ENCODE measurements around the gene GSC.
"Not testable (repeated sequence)": the region's sequence is repeated elsewhere in the genome, so short reads cannot be mapped to it uniquely, and the experiment has no call there.

Gene GSC

DNA sequence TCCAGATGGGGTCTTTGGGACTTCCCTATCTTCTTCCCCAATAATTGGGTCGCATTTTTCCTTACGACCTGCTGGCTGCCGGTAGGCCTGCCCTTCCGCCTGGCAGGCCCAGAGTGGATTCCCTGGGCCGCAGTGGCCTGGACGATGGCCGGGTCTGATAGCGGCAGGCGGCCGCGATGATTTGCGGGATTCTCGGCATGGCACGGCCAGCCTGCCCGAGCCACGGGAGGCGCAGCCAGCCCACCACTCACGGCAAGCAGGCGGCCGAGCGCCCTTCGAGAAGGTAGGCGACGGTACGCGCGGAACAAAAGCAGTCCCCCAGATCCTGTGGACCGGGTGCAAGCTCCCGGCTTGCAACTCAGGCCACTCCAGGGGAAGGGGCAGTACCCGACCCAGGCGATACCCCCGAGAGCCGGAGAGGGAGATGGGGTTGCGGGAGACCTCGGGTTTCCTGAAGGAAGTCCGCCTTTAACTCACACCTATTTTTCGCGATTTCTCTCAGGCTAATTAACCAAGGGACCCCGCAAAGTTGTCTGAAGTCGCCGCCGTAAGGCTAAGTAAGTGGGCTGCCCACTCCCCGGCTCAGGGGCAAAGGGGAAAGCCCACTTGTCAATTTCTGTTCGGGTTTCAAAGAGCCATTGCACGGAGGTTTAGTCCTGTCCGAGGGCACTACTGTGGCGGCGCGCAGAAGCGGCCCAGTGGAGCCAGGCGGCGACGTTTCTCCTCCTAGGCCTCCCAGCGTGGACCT, 1.4 kb upstream of the GSC start:
- no peak for DNase-seq

DNA sequence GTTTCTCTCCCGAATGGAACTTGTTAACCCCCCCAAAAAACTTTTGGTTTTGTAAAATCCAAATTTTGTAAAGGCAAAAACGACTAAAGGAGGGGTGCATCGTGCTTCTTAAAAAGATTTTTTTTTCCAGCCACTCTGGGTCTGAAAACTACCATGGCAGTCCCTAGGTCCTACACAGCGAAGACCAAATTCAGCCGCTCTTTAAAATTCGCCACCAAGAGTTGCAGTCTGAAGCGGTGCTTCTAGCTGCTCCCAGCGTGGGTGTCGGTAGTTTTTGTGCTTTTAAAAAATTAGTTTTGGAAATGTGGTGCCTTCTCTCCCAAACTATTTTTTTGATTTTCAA, 873 bp upstream of the GSC start:
- no peak for DNase-seq

DNA sequence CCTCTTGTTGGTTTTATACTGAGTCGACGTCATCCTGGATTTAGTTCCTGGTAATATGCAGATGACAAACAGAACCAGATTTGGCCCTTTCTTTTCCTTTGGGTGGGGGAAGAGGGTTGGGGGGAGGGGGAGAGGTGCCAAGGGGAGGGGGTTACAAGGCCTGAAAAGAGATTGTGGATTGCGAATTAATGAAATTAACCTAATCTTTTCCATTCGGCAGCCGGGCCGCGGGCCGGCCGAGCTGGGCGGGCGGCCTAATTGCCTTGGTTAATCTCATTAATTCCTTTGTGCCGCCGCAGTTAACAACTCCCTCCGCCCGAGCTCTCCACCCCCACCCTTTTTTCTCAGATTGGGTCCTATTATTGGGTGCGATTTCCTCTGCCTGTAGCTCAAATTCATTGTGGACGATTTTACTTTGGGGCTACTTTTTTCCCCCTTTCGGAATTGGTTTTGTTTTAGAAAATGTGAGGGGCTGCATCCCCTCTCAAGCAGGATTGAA, 387 bp upstream of the GSC start:
- no peak for DNase-seq

DNA sequence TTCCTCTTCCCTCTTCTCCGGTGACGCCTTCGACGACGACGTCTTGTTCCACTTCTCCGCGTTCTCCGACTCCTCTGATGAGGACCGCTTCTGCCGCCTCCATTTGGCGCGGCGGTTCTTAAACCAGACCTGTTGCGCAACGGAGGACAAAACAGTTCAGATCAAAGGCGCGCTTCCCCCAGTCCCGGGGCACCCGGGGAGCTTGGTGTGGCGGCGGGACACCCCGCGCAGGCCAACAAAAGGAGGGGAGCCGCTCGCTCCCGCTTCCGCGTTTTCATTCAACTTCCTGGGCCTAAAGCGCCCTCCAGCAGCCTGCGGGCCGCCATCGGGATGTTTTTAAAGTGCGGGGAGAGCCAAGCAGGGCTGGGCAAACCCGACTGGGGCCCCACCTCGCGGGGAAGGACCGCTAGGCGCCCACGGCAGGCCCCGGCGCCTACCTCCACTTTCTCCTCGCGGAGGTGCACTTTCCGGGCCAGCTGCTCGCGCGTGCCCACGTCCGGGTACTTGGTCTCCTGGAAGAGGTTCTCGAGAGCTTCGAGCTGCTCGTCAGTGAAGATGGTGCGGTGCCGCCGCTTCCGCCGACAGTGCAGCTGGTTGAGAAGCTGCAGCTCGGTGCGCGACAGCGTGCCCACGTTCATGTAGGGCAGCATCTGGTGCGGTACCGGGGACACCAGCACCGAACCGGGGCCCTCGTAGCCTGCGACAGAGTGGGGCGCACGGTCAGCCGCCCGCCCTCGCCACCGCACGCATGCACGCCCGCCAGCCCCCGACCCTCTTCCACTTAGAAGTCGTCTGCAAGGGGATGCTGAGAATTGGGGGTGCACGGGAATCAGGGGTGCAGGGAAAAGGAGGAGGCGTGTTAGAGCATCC, 1.2 kb downstream of the GSC start:
- DNase-seq: no peak

DNA sequence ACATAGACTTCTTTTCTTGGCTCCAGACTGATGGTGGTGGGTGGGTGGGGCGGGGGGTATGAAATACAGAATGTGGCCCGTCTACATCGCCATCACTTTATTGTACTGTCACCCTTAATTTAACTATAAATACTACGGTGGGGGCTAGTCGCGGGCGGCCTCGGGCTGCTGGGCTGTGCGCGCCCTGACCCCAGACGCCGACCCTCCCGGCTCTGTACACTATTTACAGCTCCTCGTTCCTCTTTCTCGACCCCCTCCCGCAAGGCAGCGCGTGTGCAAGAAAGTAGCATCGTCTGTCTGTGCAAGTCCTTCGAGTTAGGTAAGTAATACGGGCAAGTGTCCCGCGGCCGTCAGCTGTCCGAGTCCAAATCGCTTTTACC, 1.8 kb downstream of the GSC start:
- no peak for DNase-seq

DNA sequence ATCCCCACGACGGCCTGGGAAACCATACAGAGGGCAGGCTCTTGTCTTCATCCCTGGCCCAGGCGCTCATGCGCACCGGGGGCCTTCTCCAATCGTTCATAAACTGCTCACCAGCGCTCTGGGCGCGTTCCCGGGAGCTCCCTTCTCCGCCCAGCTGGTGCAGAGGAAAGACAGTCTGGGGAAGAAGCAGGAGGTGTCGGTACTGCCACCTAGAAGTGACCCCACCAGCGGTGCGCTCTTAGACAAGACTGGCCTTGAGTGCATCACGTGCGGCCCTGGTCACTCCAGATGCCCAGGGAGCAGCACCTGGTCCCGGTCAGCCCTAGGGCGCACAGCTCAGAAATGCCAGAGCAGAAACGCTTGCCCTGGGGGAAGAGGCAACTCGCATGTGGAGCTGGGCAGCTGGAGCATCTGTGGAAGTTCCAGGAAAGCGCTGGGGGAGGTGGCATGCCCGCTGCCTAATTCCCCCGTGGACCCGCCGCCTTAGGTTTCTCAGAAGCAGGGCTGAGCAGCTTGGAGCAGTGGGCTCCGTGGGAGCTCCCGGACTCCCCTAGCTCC, 2.5 kb downstream of the GSC start:
- DNase-seq: no peak

DNA sequence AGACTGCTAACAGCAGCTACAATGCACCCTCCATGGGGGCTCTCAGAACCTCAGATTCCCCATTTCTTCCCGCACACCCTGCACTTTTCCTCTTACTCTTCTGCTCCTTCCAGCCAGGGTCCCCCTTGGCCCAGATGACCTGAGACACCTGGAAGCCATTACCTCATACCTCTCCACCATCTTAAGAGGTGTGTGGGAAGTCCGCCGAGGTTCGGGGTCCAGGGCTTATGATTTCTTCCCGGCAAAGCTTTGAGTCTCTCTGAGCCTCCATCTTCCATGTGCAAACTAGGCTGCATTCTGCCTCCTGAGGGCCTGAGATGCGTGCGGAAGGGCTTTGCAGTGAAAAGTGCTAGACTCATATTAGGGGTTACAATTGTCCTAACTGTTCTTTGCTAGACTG, 5.3 kb downstream of the GSC start:
- no peak for DNase-seq

DNA sequence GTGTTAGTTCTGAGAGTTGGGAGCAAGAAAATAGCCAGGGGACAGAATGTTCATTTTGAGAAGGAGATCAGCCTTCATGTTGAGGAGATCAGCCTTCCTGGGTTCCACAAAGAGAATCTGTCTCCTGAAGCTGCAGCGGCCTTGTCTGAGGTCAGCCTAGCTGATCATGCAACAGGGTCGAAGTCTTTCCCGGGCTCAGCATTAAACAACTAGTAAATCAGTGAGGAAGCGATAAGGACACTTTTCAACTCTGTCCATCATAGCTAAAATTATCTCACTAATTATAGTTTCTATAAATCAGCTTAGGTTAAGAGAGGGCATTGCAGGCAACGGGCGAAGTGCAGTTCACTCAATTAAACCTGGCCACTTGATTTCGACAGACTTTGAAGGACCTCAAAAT, 7.5 kb downstream of the GSC start:
- no peak for DNase-seq

DNA sequence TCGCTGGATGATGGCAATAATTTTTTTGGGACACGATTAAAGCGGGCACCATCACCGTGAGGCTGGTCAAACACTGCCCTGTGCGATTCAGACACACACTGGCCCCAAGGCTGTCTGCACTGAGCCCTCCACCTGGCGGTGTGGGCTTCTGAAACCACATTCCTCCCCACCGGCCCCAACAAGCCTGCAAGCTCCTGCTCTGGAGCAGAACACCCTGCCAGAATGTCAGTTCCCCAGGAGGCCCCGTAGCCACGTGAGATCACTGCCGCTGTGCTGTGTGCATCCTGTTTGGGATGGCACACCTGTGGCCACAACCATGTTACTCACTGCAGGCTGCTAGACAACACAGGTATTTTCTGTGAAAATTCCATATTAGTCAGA, 7.9 kb downstream of the GSC start:
- no peak for DNase-seq

DNA sequence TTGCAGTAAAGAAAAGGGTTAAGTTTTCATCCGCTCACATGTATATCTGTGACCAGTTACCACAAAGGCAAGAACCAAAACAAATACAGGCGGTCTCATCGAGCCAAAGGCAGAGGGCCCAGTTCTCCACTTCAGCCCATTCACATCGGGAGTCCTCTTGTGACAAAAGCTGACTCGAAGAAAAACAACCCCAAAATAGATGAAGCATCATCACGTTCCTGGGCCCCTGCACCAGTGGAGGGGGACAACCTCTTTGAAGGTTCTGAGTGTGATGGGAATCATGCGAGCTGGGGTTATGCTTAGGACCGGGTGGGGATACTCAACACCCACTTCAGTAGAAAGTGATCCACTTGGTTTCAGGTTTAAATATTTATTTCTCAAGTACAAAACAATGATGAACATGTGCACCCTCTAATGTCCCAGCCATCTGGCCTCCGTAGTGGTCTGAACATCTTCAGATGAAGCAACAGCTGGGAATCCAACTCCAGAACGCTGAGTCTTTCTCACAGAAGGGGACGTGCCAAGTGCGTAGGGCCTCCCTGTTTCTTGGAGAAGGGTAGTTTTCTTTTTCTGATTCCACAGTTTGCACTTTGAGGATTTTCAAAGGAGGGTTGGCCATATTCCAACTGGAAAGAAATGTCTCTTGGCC, 8.4 kb downstream of the GSC start:
- no peak for DNase-seq

DNA sequence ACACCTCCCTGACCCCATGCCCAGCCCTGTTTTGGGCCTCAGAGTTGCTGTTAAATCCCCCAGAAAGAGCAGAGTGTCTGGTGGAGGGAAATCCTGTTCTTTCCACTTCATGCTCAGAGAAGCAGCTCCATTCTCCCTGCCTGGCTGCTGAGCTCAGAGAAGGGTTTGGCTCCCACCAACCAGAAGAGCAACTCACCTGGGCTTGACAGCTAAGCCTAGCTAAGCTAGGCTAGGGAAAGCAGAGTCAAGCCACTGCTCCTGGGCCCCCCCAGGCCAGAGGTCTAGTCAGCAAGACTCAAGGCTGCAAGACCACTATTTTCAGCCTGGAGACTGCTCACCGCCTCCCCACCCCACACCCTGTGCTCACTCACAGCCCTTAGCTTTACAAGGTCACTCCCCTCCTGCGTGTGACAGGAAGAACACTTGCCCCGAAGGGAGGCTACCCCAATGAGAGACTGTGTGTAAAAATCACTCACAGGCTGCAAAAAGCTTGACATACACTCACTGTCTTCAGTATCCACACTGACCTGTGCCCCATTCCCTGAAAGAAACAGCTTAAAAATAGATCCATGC, 13.5 kb downstream of the GSC start:
- no peak for DNase-seq

DNA sequence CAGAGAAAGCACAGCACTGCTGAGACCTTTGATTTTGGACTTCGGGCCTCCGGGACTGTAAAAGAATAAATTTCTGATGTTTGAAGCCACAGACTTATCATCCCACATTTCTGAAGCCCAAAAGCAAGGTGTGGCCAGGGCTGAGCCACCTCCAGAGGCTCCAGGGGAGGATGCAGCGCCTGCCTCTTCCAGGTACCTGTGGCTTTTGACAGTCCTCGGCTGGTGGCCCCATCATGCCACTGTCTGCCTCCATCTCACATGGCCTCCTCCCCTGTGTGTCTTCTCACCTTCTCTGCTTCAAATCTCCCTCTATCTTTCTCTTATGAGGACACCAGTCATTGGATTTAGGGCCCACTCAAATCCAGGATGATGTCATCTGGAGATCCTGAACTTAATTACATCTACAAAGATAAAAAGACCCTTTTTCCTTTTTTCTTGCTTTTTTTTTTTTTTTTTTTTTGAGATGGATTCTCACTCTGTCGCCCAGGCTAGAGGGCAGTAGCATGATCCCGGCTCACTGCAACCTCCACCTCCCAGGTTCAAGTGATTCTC, 15.4 kb downstream of the GSC start:
- DNase-seq: no peak

DNA sequence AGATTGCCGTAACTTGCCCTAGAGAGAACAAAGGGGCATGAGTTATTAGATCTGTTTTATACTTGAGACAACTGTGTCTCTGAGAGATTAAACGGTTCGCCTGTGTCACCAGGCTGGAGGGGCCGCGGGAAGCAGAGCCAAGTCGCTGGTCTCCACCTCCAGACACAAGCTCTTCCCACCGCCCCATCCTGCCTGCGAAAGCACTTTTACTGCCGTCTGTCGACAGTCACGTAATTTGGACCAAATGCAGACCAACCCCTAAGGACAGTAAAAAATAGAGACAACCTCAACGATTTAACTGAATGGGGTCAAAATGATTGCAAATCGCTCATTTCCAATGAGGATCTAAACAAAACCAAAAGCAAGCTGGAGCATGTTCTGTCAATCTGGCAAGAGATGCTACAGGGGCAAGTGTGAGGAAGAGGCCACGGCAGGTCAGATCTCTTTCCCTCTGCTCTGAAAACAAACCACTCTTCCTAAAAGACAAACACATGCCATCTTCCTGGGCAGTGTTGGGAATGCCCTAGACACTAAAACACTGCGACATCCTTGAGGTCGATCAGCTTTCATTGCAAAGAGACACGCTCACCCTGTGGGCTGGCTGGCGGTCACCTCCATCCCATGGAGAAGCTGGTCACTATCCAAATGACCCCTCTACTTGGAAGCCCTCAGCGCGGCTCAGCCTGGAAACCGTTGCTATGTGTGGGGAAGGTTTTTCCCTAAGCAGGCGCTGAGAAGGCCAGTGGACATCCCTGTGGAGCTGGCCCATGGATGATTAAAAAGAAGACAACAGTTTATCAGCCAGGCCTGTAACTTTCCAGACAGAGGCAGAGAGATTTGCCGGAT, 17.1 kb downstream of the GSC start:
- no peak for DNase-seq

DNA sequence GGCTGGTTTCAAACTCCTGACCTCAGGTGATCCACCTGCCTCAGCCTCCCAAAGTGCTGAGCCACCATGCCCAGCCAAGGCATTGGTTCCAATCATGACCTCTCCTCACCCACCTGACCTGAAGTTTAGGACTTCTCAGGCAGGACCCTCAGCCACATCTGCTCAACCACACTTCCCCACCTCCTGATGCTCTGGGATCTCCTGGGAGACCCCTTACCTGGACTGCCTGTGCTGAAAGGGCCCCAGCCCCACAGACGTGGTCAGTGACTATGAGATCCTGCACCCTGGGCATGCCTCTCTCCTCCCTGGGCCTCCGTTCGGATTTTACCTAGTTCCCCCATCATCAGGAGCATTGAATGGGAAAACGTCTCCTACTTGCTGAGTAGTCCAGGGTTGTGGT, 18.0 kb downstream of the GSC start:
- no peak for DNase-seq

DNA sequence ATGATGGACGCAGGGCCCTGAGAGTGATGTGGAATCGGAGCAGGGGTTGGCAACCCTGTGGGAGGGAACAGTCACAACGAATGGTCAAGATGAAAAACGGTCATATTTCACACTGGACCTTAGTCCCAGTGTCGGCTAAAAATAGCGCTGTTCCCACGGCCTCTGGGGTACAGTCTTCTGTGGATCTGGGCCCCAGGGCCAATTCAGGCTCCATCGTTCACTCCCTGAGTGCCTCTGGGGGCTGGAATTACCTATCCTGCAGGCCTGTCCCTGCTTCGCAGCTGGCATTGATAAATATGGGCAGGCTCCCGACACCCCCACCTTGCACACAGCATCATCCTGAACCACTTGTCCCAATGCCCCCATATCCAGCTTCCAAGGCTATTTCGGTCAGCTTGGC, 18.6 kb downstream of the GSC start:
- no peak for DNase-seq

DNA sequence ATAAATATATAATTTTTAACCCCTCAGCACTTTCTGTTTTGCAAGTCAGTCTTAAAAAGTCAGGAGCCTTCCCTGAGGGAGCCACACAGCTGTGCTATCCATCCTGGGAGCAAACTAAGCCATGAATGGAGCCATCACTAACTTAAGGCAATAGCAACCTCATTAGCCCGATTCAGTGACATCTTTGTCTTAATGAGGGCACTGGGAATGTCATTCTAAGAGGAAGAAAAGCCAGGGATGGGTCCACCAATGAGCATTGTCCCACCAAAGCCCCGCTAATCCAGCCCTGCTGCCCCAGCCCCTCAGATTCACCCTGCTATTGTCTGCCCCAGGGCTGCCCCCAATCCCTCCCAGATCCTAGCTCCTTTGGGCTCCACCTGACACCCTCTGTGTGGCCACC, 19.5 kb downstream of the GSC start:
- DNase-seq: no peak

DNA sequence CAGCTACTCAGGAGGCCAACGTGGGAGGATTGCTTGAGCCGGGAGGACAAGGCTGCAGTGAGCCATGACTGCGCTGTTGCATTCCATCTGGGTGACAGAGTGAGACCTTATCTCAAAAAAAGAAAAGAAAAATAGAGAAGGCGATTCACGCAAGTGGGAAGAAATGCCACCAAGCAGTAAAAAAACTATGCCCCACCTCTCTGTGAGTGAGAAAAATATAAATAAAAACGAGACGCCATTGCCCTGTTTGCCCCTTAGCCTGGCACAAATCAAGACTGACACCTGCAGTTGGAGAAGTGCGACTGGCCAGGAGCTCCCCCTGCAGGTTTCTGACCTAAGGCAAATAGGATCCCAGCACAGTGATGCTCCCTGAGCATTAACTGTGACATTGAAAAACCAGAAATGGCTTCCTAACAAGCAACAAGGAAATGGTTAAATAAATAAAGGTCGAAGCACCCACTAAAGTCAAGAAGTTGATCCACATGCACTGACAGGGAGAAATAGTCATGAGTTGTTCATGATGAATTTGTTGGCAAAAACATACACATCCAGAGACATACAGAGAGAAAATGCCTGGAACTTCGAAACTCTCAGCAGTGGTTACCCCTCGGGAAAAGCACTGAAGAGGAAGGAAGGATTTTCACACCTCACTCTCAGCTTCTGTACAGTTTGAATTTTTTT, 21.1 kb downstream of the GSC start:
- peak; percentile 15 for DNase-seq

DNA sequence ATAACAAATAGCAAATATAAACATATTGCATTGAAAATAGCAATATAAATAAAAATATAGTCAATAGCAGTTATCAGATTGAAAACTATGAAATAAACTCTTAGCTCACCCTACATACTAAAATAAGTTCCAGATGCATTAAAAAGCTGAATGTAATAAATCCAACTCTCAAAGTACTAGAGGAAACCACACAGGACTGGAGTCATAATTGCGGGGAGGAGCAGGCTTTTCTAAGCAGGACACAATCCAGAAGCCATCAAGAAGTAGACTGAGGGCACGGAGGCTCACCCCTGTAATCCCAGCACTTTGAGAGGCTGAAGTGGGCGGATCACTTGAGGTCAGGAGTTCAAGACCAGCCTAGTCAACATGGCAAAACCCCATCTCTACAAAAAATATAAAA, 22.2 kb downstream of the GSC start:
- DNase-seq: no peak

DNA sequence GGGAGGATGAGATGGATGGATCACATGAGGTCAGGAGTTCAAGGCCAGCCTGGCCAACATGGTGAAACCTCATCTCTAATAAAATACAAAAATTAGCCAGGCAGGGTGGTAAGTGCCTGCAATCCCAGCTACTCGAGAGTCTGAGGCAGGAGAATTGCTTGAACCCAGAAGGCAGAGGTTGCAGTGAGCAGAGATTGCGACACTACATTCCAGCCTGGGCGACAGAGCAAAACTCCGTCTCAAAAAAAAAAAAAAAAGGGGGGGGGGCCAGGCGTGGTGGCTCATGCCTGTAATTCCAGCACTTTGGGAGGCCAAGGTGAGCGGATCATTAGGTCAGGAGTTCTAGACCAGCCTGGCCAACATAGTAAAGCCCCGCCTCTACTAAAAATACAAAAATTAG, 22.8 kb downstream of the GSC start:
- not testable (repeated sequence) for DNase-seq

DNA sequence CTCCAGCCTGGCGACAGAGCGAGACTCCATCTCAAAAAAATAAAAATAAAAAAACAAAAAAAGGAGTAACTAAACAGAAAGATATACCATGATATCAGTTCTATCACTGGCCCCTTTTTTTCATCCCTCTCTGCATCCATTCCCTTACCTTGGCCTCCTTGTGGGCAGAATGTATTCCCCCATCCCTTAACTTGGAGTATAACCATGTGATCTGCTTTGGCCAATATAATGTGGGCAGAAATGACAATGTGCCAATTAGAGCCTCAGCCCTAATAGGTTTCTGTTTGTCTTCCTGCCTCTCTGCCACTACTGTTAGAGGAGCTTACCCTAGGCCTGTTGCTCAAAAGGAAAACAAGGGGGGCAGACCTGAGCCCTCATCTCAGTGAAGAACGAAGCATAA, 23.8 kb downstream of the GSC start:
- no peak for DNase-seq

DNA sequence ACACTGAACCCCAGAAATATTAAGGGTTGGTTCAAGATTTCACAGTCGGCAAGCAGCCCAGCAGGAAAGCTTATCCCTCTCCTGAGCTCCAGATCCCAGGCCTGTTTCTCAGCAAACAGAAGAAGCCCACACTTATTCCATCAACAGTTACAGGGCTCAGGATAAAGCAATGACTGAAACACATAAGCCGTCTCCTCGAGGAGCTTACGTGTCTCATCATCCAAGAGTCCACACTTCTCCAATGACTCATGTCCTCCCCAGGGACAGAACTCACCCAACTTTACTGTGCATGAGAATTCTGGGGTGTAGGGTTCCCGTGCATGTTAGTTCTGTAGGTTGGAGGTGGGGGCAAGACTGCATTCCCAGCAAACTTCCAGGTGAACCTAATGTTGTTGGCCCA, 31.2 kb downstream of the GSC start:
- peak; percentile 8 for DNase-seq

Data from EL (cell line).